Gastrocnemius medialis (tissue), 4 donors: ENCODE measurements around the gene CAMP.

Experiments
- POLR2A ChIP-seq, 2 donors: fragments of 450-650 bp; IDR thresholded peaks; one replicate each; pipeline ENCODE4 v1.6.1; 2017; ENCODE audit warnings: antibody characterized with exemption in 2 of 2, mild to moderate bottlenecking in 2 of 2, moderate library complexity in 2 of 2
- TF ChIP-seq, protein P1 (sequence below), 5 experiments: fragments of 450-650 bp in 3 of 5; fragments of 200-600 bp in 2 of 5; sonication (generic) in 2 of 5; IDR thresholded peaks in 4 of 5; conservative IDR thresholded peaks in 1 of 5; 1 replicate in 4 of 5; 2 replicates in 1 of 5; pipeline ENCODE4 v1.5.1; 2016 to 2019; ENCODE audit warnings: antibody characterized with exemption in 5 of 5, mild to moderate bottlenecking in 3 of 5, moderate library complexity in 3 of 5

DNA sequence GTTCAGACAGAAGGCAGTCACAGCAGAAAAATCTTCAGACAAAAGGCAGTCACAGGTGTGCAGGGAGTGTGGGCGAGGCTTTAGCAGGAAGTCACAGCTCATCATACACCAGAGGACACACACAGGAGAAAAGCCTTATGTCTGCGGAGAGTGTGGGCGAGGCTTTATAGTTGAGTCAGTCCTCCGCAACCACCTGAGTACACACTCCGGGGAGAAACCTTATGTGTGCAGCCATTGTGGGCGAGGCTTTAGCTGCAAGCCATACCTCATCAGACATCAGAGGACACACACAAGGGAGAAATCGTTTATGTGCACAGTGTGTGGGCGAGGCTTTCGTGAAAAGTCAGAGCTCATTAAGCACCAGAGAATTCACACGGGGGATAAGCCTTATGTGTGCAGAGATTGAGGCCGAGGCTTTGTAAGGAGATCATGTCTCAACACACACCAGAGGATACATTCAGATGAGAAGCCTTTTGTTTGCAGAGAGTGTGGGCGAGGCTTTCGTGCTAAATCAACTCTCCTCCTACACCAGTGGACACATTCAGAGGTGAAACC lies 45.2 kb downstream of the CAMP start:
- no peak for TF ChIP-seq POLR2A (IDR thresholded peaks at IDR 0.05)
- TF ChIP-seq, protein P1, sequence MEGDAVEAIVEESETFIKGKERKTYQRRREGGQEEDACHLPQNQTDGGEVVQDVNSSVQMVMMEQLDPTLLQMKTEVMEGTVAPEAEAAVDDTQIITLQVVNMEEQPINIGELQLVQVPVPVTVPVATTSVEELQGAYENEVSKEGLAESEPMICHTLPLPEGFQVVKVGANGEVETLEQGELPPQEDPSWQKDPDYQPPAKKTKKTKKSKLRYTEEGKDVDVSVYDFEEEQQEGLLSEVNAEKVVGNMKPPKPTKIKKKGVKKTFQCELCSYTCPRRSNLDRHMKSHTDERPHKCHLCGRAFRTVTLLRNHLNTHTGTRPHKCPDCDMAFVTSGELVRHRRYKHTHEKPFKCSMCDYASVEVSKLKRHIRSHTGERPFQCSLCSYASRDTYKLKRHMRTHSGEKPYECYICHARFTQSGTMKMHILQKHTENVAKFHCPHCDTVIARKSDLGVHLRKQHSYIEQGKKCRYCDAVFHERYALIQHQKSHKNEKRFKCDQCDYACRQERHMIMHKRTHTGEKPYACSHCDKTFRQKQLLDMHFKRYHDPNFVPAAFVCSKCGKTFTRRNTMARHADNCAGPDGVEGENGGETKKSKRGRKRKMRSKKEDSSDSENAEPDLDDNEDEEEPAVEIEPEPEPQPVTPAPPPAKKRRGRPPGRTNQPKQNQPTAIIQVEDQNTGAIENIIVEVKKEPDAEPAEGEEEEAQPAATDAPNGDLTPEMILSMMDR (IDR thresholded peaks at IDR 0.05 in 4 of 5, conservative IDR thresholded peaks at IDR 0.05 in 1 of 5), result no peak
